Measurements from ENCODE around the gene ANGEL1.

Gene ANGEL1

GRCh38 chr14:76765461-76765931, 47.2 kb downstream of the ANGEL1 start:
- no peak for DNase-seq (ENCODE audit: low read depth in 2 of 2)

- DNase-seq (ENCODE audit: low read depth in 2 of 2), result no peak
Measured at GRCh38 chr14:76763096-76764041, 49.3 kb downstream of the ANGEL1 start.

- DNase-seq (ENCODE audit: low read depth in 2 of 2), result no peak
Measured at GRCh38 chr14:76762411-76763095, 50.1 kb downstream of the ANGEL1 start.

DNA sequence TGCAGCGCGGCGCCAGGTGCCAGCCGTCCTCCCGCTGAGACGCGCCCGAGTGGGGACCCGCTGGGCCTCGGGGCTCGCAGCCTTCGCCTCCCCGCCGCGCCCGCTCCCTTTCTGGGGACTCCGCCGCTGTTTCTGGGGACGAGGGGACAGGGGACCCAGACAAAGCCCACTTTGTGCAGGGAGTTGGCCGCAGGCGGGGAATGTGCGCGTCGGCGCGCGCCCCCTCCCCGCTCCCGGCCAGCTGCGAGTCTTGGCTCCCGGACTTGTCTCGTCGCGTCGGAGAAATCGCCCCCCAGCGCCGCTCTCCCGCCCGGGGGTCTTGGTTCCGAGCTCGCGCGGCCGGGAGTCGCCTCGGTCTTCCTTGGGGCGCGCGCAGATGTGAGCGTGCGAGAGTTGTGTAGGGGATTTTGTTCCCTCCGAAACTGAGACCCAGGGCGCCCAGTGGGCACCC, 50.7 kb downstream of the ANGEL1 start:
- DNase-seq (ENCODE audit: low read depth in 2 of 2), result no peak

- peak in 1 of 2 donors; percentile 36 for DNase-seq (ENCODE audit: low read depth in 2 of 2)
Measured at GRCh38 chr14:76761136-76761959, 51.3 kb downstream of the ANGEL1 start, which contains the start of gene VASH1. TSS of gene VASH1 (plus strand) at chr14:76761468. CDS start at chr14:76762822, 1,354 bp downstream.

GRCh38 chr14:76760331-76761135, 52.1 kb downstream of the ANGEL1 start:
- DNase-seq (ENCODE audit: low read depth in 2 of 2), result no peak

GRCh38 chr14:76759589-76759988, 53.1 kb downstream of the ANGEL1 start:
- DNase-seq (ENCODE audit: low read depth in 2 of 2), result no peak

DNA sequence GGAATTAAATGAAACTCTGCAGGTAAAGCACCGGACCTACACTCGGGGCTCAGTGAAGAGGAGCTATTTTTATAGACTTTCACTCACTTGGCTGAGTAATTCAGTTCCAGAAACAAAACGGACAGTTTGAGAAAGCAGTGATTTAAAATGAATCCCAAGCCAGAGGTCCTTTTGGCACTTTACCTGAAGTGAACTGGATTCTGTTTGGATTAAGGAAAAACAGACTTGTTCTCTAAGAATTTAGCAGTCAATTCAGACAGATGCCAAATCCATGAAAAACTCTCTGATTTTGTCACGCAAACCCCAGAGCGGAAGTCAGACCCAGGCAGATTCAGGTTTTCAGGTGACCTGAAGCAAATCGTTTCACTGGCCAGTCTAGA, 56.3 kb downstream of the ANGEL1 start:
- DNase-seq (ENCODE audit: low read depth in 2 of 2), result no peak

DNA sequence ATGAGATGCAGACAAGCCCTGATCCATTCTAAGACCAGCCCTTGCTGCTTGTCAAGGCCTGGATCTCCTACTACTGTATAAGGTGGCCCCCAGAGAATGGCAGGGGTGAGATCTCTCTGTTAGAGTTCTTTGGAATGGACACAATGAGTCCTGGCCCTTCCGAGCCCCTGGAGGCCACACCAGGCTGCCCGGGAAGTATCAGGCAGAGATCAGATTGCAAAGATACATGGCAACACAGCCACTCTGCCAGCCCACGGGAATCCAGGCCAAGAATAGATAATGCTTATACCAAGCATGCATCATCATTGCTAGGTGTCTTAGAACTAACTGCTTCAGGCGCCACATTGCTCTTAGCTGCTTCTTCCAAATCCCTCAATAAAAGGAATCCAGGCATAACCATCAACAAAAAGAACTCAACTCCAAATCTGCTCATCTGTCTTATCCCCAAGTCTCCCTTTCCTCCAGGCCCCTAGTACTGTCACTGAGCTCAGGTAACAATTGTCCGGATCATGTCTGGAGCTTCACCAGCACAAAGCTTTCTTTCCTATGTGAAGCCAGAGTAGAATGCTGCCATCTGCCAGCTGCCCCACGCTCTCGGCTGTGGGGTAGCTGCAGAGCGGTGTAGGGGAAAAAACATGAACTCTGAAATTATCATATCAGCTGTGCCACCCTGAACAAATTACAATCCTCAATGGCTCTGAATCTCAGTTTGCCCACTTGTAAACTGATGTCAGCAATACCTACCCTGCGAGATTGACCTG, 56.9 kb downstream of the ANGEL1 start:
- DNase-seq (ENCODE audit: low read depth in 2 of 2), result no peak

- DNase-seq (ENCODE audit: low read depth in 2 of 2), result no peak
Measured at GRCh38 chr14:76754586-76754985, 58.1 kb downstream of the ANGEL1 start.

DNA sequence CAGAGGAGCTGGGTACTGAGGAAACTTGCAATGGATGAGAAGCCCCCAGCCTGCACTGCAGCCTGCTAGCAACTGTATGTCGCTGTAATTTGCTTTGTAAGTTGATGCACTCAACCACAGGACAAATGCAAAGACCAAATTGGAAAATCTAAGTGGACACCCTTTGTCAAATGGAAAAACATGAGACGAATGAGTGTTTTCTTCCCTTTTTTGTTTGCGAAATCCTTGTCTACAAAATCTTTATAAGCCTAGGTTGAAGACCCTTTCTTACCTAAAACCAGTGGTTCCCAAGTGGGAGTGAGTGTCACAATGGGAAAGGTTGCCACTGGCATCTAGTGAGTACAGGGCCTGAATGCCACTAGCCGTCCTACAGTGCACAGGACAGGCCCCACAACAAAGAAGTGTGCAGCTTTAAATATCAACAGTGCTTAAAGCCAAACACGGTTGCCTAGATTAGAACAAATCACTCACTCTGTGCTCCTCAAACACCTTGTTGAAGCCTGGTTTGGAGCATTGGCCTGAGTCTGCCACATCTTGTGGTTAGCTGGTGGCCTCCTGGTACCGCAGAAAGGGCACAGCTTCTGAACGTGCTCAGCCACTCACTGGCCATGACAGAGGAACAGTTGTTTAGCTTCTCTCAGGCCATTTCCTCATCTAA, 59.0 kb downstream of the ANGEL1 start:
- DNase-seq (ENCODE audit: low read depth in 2 of 2), result no peak

GRCh38 chr14:76752744-76753143, 59.9 kb downstream of the ANGEL1 start:
- no peak for DNase-seq (ENCODE audit: low read depth in 2 of 2)

- no peak for DNase-seq (ENCODE audit: low read depth in 2 of 2)
Measured at GRCh38 chr14:76742966-76743365, 69.7 kb downstream of the ANGEL1 start.

GRCh38 chr14:76742185-76742584, 70.5 kb downstream of the ANGEL1 start:
- DNase-seq (ENCODE audit: low read depth in 2 of 2), result no peak

DNA sequence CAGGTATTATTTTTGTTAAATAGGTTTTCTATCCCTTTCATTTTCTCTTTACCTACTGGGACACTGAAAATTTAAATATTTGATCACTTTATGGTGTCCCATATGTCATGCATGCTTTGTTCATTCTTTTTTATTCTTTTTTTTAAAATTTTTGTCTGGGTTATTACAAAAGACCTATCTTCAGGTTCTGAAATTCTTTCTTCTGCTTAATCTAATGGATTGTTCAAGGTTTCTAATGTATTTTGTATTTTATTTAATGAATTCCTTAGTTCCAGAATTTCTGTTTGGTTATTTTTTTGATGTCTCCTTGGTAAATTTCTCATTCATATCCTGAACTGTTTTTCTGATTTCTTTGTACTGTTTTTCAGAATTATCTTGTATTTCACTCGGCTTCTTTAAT, 71.6 kb downstream of the ANGEL1 start:
- DNase-seq (ENCODE audit: low read depth in 2 of 2), result no peak

Measured in activated CD8-positive, alpha-beta memory T cell treated with anti-CD3 and anti-CD28 coated beads for 4 hours (primary cell).